Spleen (tissue), 11 donors: Measurements from ENCODE around the gene CTDSP2. TPM values are rescaled to one million over a fixed set of nuclear protein-coding genes. Genes with fewer than 3 reads are reported as not detected.
"Not testable (repeated sequence)": the region's sequence is repeated elsewhere in the genome, so short reads cannot be mapped to it uniquely, and the experiment has no call there.

ENCODE experiments used
- DNase-seq: peaks from one replicate; pipeline ENCODE4 v3.0.0-alpha.2; 2020
- H3K27ac ChIP-seq, 8 donors: fragments of 200-600 bp; sonication (generic) in 7 of 8; 1 replicate in 4 of 8; 2 replicates in 4 of 8; pipeline versions ENCODE4 v1.5.0 to v1.8.0; 2016 to 2021; ENCODE audit warnings: inconsistent platforms in 4 of 8, mild to moderate bottlenecking in 4 of 8, moderate library complexity in 1 of 8
- H3K27me3 ChIP-seq, 7 donors: fragments of 200-600 bp; sonication (generic) in 6 of 7; replicated peaks in 1 of 7; 1 replicate in 4 of 7; 2 replicates in 3 of 7; pipeline versions ENCODE4 v1.5.0 to v1.8.0; 2016 to 2021; ENCODE audit warnings: inconsistent platforms in 3 of 7, mild to moderate bottlenecking in 1 of 7
- H3K36me3 ChIP-seq, 6 donors: fragments of 200-600 bp; sonication (generic) in 5 of 6; 1 replicate in 4 of 6; 2 replicates in 2 of 6; pipeline versions ENCODE4 v1.5.0 to v1.8.0; 2016 to 2021; ENCODE audit warnings: inconsistent platforms in 2 of 6
- H3K4me1 ChIP-seq, 6 donors: fragments of 200-600 bp; sonication (generic) in 5 of 6; 1 replicate in 3 of 6; 2 replicates in 3 of 6; pipeline versions ENCODE4 v1.5.0 to v1.8.0; 2016 to 2021; ENCODE audit warnings: inconsistent platforms in 3 of 6
- H3K4me3 ChIP-seq, 8 donors: fragments of 200-600 bp; sonication (generic) in 7 of 8; 1 replicate in 4 of 8; 2 replicates in 4 of 8; pipeline versions ENCODE4 v1.5.0 to v1.8.0; 2016 to 2021; ENCODE audit warnings: inconsistent platforms in 4 of 8, mild to moderate bottlenecking in 4 of 8, moderate library complexity in 2 of 8
- H3K9me3 ChIP-seq, 8 donors: fragments of 200-600 bp; sonication (generic) in 7 of 8; 1 replicate in 4 of 8; 2 replicates in 4 of 8; pipeline versions ENCODE4 v1.5.0 to v1.8.0; 2016 to 2021; ENCODE audit warnings: inconsistent platforms in 4 of 8
- CTCF ChIP-seq, 11 experiments: fragments of 200-600 bp in 7 of 11; fragments of 450-650 bp in 4 of 11; sonication (generic) in 4 of 11; IDR thresholded peaks in 8 of 11; conservative IDR thresholded peaks in 3 of 11; 1 replicate in 7 of 11; 2 replicates in 4 of 11; pipeline versions ENCODE4 v1.4.0 to v1.8.0; 2016 to 2021; ENCODE audit warnings: antibody characterized with exemption in 11 of 11, inconsistent platforms in 4 of 11, mild to moderate bottlenecking in 1 of 11
- POLR2A ChIP-seq, 3 donors: fragments of 450-650 bp; IDR thresholded peaks; one replicate each; pipeline ENCODE4 v1.5.1; 2017; ENCODE audit warnings: antibody characterized with exemption in 3 of 3, mild to moderate bottlenecking in 1 of 3
- POLR2AphosphoS5 ChIP-seq, 3 donors: sonication (generic); formaldehyde crosslinking; IDR thresholded peaks; one replicate each; pipeline ENCODE4 v1.5.1; 2017; ENCODE audit warnings: antibody characterized with exemption in 3 of 3
- WGBS, 5 donors: extraction: QIAGEN DNeasy Blood & Tissue Kit in 3 of 5; methylation state at CpG; one replicate each; pipeline versions ENCODE4 v1.1.5 to v1.1.7; 2013 to 2018; 5-methylcytosine and 5-hydroxymethylcytosine counted together
- intact Hi-C: fragments of 100-400 bp; cut with DNase I; formaldehyde crosslinking; loops from one replicate; pipeline ENCODE4 v1.15.0; 2023; ENCODE audit warnings: low total_unique reads
- polyA plus RNA-seq, 3 donors: library from polyadenylated mRNA; stranded (reverse); fragments of 200-250 nt; gene quantifications; one replicate each; pipeline ENCODE4 v1.2.1, GENCODE V29; 2013
- total RNA-seq, 7 donors: library from RNA; depleted of rRNA in 3 of 7; stranded (reverse); fragments of >200 nt in 3 of 7; fragmentation: NEBNext Ultra II Directional in 4 of 7; extraction: Animal tissue kit (Norgen Biotek cat#: 25700) in 4 of 7; gene quantifications; one replicate each; pipeline versions ENCODE4 v1.1.0 to v1.2.1, GENCODE V29; 2016 to 2021
- donor health status: healthy with polysubstance abuse.
- donor health status: DM: no; HTN: no; CAD: no; lungs with moderate emphysema.
- donor health status: DM: no; HTN: no; CAD: no.
- donor health status: Bipolar disorder and iron deficiency.
- donor health status: healthy.
- donor health status: DM: no; HTN: no; CAD: no.
- donor health status: DM: yes; HTN: yes; CAD: no.

The CTDSP2 gene
- total and polyA plus RNA-seq, 10 donors = 22.2 to 203 (median 144) TPM

GRCh38 chr12:57859121-57859520 lies 12.6 kb upstream of the CTDSP2 start:
- WGBS, 5 donors = 89 to 96% (median 90%) methylated on average over 5 of the region's 5 CpGs
- no peak for TF ChIP-seq CTCF (IDR thresholded peaks at IDR 0.05 in 8 of 11, conservative IDR thresholded peaks at IDR 0.05 in 3 of 11)

GRCh38 chr12:57858123-57858522 lies 11.6 kb upstream of the CTDSP2 start:
- H3K36me3 ChIP-seq, H3K4me3 ChIP-seq, DNase-seq, H3K27me3 ChIP-seq, H3K27ac ChIP-seq, H3K9me3 ChIP-seq, intact Hi-C loops: not testable (repeated sequence)
- 87 to 97% (median 93%) methylated on average over 7 of the region's 7 CpGs for WGBS, 5 donors
- peaks cover 0 to 27% (median 12%) of the 10 kb centered on the region in 6 donors for H3K4me1 ChIP-seq

More at GRCh38 chr12:57859121-57859520, 12.6 kb upstream of the CTDSP2 start:
- no peak for DNase-seq
- intact Hi-C loops = no loop called here
- Histone ChIP-seq H3K9me3 (no peaks in the 10 kb centered on the region), H3K4me3 (no peak overlapping the region), H3K27me3 (peaks cover 0 to under 1% (median 0%) of the 10 kb centered on the region in 7 donors), H3K4me1 (peaks cover 0 to 17% (median 9%) of the 10 kb centered on the region in 6 donors), H3K36me3 (no peaks in the 10 kb centered on the region), H3K27ac (no peak overlapping the region)

- no peaks in the 10 kb centered on the region for H3K9me3 ChIP-seq
- no peak for TF ChIP-seq CTCF (IDR thresholded peaks at IDR 0.05 in 8 of 11, conservative IDR thresholded peaks at IDR 0.05 in 3 of 11)
- TF ChIP-seq POLR2A (IDR thresholded peaks at IDR 0.05) = no peak
- TF ChIP-seq POLR2AphosphoS5 (IDR thresholded peaks at IDR 0.05) = no peak
- WGBS, 5 donors = 37 to 48% (median 40%) methylated on average over 6 of the region's 6 CpGs
- no peaks in the 10 kb centered on the region for H3K36me3 ChIP-seq
- H3K4me3 ChIP-seq = no peak overlapping the region
- no peak for DNase-seq
- H3K4me1 ChIP-seq = peaks cover 18 to 54% (median 40%) of the 10 kb centered on the region in 6 donors
- intact Hi-C loops = no loop called here
- no peak overlapping the region for H3K27ac ChIP-seq
- peaks cover 0 to 20% (median 5%) of the 10 kb centered on the region in 7 donors for H3K27me3 ChIP-seq
Observed at GRCh38 chr12:57854965-57855364, 8.4 kb upstream of the CTDSP2 start.

- Histone ChIP-seq H3K27ac (peak overlapping the region in 2 of 8 donors; percentile 33 to 68), H3K27me3 (peaks cover 0 to 20% (median 5%) of the 10 kb centered on the region in 7 donors), H3K36me3 (no peaks in the 10 kb centered on the region), H3K4me1 (peaks cover 18 to 54% (median 40%) of the 10 kb centered on the region in 6 donors), H3K9me3 (no peaks in the 10 kb centered on the region), H3K4me3 (no peak overlapping the region)
- WGBS, 5 donors = 58 to 79% (median 73%) methylated on average over 2 of the region's 2 CpGs
- no peak for TF ChIP-seq POLR2AphosphoS5 (IDR thresholded peaks at IDR 0.05)
- TF ChIP-seq CTCF (IDR thresholded peaks at IDR 0.05 in 8 of 11, conservative IDR thresholded peaks at IDR 0.05 in 3 of 11) = no peak
- no peak for TF ChIP-seq POLR2A (IDR thresholded peaks at IDR 0.05)
- no peak for DNase-seq
- intact Hi-C loops = no loop called here
Observed at GRCh38 chr12:57853864-57854556, 7.5 kb upstream of the CTDSP2 start.
